NCI-H2081 treated with DMSO at 0.1 percent for 48 hours (cell line): ENCODE data around the gene DNAJC6.
"Not testable (repeated sequence)": the region's sequence is repeated elsewhere in the genome, so short reads cannot be mapped to it uniquely, and the experiment has no call there.

Experiments
- DNase-seq: peaks from one replicate; lab custom pipeline; 2025; lab: John Stamatoyannopoulos, UW

Gene DNAJC6

GRCh38 chr1:65357291-65357960 lies 48.1 kb downstream of the DNAJC6 start:
- DNase-seq = no peak

GRCh38 chr1:65359888-65360287 lies 50.5 kb downstream of the DNAJC6 start:
- DNase-seq = no peak

- no peak for DNase-seq
These were observed 51.3 kb downstream of the DNAJC6 start for GRCh38 chr1:65360648-65361047.

GRCh38 chr1:65362545-65362944 lies 53.2 kb downstream of the DNAJC6 start:
- no peak for DNase-seq

GRCh38 chr1:65363484-65363883 lies 54.1 kb downstream of the DNAJC6 start:
- no peak for DNase-seq

- no peak for DNase-seq
These were observed 59.1 kb downstream of the DNAJC6 start for GRCh38 chr1:65368403-65368802.

- no peak for DNase-seq
These were observed 62.2 kb downstream of the DNAJC6 start for GRCh38 chr1:65371544-65371943.

- no peak for DNase-seq
These were observed 63.2 kb downstream of the DNAJC6 start for GRCh38 chr1:65372557-65372956.

GRCh38 chr1:65377496-65378246 lies 68.3 kb downstream of the DNAJC6 start:
- no peak for DNase-seq

- no peak for DNase-seq
These were observed 69.1 kb downstream of the DNAJC6 start for GRCh38 chr1:65378247-65378946.

- not testable (repeated sequence) for DNase-seq
These were observed 75.1 kb downstream of the DNAJC6 start for GRCh38 chr1:65384426-65384825.

- DNase-seq = no peak
These were observed 77.1 kb downstream of the DNAJC6 start for GRCh38 chr1:65386439-65386838.

GRCh38 chr1:65387821-65388220 lies 78.5 kb downstream of the DNAJC6 start:
- DNase-seq = no peak

- DNase-seq = no peak
These were observed 79.8 kb downstream of the DNAJC6 start for GRCh38 chr1:65388908-65389695.

- no peak for DNase-seq
These were observed 83.2 kb downstream of the DNAJC6 start for GRCh38 chr1:65392497-65392896.

GRCh38 chr1:65393347-65393746 lies 84.0 kb downstream of the DNAJC6 start:
- DNase-seq = no peak

- no peak for DNase-seq
These were observed 84.6 kb downstream of the DNAJC6 start for GRCh38 chr1:65393928-65394327.

GRCh38 chr1:65395887-65396612 lies 86.7 kb downstream of the DNAJC6 start:
- DNase-seq = no peak

- no peak for DNase-seq
These were observed 88.7 kb downstream of the DNAJC6 start for GRCh38 chr1:65398083-65398482.

GRCh38 chr1:65399003-65399402 lies 89.7 kb downstream of the DNAJC6 start:
- DNase-seq = no peak

GRCh38 chr1:65401612-65402011 lies 92.3 kb downstream of the DNAJC6 start:
- no peak for DNase-seq

GRCh38 chr1:65404941-65405340 lies 95.6 kb downstream of the DNAJC6 start:
- no peak for DNase-seq
